Measurements from ENCODE around the gene TCOF1.

Gene TCOF1

DNA sequence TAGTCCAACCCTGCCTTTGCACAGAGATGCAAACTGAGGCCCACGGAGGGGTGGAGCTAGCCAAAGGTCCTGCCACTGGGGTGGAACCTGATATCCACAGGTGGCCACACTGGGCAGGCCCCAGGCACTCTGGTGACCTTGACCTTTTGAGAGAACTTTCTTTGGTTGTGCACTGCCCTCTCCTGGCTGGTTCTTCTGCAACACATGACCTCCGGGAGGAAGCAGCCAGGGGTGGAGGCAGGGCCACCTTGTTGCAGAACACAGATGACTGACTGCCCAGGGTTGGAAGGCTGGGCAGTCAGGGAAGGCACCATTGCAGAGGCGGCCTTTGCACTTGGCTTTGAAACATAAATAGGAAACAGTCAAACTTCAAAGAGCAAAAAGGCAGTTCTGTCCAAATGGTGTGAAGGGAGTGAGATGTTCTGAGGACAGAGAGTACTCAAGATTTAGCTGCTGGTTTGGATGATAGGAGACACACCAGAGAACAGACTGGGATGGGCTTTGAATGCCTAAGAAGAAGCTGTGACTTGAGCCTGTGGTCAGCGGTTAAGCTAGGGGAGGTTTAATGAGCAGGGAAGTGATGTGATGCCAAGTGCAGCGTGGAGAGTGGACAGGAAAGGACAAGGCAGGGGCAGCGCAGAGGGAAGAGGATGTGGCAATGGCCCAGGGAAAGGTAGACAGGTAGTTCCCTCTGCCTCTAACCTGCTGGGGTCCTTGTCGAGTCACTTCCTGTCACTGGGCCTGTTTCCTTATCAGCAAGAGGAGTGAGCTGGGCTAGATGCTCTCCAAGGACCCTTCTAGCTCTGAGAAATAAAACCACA is 6.8 kb upstream of the TCOF1 start:
- no peak for DNase-seq

GRCh38 chr5:150352244-150353031 is 5.1 kb upstream of the TCOF1 start:
- no peak for DNase-seq

- no peak for DNase-seq
Observed at GRCh38 chr5:150353032-150353675, 4.3 kb upstream of the TCOF1 start.

DNA sequence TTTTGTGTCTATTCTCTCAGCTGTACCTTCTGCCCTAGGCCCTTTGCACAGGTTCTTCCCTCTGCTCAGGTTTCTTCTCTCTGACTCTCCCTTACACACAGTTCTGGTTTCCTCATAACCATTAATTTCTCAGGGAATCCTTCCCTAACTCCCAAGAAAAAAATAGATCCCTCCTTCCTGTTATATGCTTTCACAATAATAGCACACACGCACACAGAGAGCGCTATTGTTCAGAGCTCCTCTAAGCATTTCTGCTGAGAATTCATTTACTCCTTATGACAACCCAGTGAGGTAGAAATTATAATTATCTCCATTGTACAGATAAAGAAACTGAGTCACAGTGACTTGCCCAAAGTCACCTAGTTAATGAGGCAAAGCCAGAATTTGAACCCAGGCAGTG is 1.7 kb upstream of the TCOF1 start:
- DNase-seq = no peak

DNA sequence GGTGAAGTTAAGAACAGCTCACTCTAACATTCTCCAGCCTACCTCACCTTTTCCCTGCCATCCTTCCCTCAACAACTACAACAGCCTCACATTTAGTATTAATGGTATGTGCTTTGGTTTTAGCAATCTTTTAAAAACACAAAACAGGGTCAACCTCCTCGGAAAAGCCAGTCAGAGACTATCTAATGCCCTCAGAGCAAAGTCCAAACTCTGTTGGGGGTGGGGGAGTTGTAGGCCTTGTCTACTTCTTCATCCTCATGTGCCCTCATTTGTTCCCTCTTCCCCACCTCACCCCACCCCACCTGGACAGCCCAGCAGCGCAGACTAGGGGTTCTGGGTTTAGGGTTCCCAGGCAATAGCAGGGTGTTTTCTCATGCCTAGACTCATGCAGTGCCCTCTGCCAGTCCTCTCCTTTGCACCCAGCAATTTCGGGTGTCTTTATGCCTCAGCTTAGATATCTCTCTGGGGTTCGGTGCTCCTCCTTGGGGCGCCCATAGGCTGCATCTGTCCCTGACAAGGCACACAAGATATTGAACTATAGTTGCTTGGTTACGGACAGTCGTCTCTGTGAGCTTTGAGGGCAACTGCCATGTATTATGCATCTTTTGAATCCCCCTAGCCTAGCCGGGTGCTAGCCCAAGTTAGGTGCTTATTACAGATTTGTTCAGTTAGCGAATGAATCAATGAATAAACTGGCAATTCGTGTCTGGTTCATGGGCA is 762 bp upstream of the TCOF1 start:
- DNase-seq = no peak

DNA sequence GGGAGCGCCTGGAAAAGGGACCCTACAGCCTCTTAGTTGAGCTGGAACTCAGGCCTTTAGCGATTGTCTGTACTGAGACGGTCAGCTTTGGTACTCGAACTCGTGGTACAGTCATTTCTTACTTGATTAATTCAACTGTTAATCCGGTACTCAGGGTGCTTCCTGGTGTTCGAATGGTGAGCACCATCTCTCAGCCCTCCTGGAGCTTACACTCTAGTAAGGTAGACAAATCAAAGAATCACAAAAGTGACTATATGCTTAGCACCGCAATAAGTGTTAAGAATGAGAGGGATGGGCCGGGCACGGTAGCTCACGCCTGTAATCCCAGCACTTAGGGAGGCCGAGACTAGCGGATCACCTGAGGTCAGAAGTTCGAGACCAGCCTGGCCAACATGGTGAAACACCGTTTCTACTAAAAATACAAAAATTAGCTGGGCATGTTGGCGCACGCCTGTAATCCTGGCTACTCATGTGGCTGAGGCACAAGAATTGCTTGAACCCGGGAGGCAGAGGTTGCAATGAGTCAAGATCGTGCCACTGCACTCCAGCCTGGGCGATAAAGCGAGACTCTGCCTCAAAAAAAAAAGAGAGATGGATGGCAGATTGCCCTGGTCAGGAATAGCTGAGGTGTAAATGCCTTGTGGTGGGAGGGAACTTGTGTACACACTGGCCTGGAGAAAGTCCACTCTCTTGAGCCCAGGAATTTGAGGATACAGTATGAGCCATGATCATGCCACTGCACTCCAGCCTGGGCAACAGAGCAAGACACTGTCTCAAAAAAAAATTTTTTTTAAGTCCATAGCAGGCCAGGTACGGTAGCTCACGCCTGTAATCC is 981 bp downstream of the TCOF1 start:
- DNase-seq = no peak

GRCh38 chr5:150361301-150361700 is 3.8 kb downstream of the TCOF1 start:
- no peak for DNase-seq

DNA sequence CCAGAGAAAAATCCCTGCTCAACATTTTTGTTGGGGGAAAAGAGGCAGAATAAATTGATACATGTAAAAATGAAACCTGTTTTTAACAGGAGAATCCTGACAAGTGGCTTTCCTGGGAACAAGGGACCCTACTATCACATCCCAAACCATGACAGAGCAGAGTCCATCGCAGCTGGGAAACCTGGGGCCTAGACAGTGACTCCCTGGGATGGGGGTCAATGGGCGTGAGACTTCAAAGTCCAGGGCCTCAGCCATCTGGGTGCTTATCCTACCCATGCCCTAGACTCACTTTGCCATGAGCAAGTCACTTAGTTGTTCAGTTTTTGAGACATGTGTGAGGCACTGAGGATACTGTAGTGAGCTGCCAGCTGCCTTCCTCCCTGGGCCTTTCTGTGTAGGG is 5.7 kb downstream of the TCOF1 start:
- no peak for DNase-seq

- DNase-seq = no peak
Observed at GRCh38 chr5:150364004-150364403, 6.5 kb downstream of the TCOF1 start.

- DNase-seq = no peak
Observed at GRCh38 chr5:150368526-150368925, 11.0 kb downstream of the TCOF1 start.

DNA sequence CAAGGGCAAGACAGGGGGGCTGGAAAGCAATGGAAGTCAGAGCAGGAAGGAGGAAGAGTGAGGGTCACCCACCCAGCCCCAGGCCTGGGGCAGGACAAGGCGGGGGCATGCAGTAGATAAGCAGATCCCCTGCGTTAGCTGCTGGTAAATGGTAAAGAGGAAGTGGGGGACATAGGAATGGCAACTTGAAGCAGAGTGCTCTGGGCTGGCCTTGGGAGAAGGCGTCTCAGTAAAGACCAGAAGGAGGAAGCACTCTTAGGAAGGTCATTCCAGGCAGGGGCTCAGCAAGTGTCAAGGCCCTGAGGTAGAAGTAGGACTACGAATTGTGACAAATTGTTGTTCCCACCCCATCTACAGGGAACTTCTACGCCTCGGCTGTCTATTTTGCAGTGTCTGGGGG is 15.1 kb downstream of the TCOF1 start:
- no peak for DNase-seq

DNA sequence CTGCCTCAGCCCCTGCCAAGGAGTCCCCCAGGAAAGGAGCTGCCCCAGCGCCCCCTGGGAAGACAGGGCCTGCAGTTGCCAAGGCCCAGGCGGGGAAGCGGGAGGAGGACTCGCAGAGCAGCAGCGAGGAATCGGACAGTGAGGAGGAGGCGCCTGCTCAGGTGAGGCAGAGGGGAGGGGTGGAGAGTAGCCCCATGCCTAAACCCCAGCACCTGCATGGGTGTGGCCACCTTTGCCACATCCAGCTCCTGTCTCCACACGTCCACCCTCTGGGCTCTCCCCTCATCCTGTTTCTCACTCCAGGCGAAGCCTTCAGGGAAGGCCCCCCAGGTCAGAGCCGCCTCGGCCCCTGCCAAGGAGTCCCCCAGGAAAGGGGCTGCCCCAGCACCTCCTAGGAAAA is 17.2 kb downstream of the TCOF1 start:
- no peak for DNase-seq

DNA sequence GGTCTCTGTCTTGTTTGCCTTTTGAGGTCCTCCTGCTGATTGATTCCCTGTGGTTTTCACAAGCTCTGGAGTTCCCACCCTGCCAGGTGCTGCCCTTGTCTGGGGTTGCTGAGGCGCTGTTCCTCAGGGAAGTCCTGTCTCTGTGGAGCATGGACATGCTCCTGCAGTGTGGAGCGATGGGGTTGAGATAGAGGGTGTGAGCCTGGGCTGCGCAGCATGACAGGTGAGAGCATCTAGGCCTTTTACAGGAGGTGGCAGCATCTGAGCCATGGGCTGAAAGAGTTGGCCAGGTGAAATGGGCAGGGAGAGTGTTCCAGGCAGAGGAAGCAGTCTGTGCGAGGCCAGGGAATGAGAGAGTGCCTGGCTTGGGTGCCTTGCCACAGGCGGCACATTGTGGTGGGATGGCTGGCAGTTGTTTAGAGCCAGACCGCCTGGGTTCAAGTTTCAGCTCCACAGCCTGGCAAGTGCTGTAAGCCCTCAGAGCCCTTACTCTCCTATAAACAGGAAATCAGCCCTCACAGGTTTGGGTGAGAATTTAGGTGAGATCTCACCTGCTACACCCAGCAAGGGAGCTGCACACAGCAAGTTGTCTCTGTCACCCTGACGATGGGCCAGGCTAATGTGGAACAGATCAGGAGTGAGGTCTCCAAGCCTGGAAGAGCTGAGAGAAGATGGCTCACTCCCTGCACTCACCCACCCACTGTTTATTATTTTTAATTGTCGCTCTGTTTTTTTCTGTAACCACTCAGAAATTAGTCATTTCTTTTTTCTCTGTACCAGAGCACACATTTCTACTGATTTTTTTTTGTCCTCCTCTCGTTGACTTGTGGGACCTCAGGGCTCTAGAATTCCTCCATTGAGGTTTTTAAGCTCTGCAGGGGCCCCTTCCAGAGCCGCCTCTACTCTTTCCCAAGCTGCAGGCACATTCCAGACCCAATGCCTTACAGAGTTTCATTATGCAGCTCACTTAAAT is 19.6 kb downstream of the TCOF1 start:
- no peak for DNase-seq

- DNase-seq = no peak
Observed at GRCh38 chr5:150377964-150378694, 20.6 kb downstream of the TCOF1 start.

DNA sequence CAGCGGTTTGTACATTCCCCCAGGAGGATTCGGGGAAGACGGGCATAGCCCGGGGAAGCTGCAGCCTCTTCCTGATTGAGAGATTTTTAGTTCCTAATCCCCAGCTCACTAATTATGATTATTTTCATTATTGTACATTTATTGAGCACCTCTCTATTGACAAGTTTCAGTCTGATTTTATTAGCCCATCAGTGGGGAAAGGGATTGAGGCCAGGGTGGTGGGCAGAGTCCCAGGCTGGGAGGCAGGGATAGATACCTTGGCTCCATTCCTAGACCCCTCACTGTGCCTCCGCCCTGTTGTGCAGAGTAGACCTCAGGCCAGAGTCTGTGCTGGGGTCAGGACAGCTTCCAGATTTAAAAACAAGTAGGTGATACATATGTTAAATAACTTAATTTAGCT is 27.2 kb downstream of the TCOF1 start:
- DNase-seq = no peak

GRCh38 chr5:150386024-150386855 is 28.7 kb downstream of the TCOF1 start:
- no peak for DNase-seq

- no peak for DNase-seq
Observed at GRCh38 chr5:150389531-150390266, 32.2 kb downstream of the TCOF1 start.

GRCh38 chr5:150391064-150391834 is 33.8 kb downstream of the TCOF1 start:
- DNase-seq = no peak
